Lung (tissue), 13 donors: ENCODE results near the gene ANK3. TPM values are rescaled to one million over a fixed set of nuclear protein-coding genes. Genes with fewer than 3 reads are reported as not detected.

Experiments used
- ATAC-seq: fragments of 200-7000 bp; cut with Tn5 transposase; one replicate; pipeline ENCODE4 v1.9.1; 2020; ENCODE audit warnings: moderate number of reproducible peaks; ENCODE audit not compliant: insufficient read depth, low FRiP score
- DNase-seq, 3 donors: peaks; one replicate each; pipeline ENCODE4 v3.0.0-alpha.2; 2013 to 2017
- H3K27ac ChIP-seq, 2 donors: one replicate each; pipeline ENCODE4 v1.5.1; 2013; ENCODE audit warnings: mild to moderate bottlenecking in 2 of 2, moderate library complexity in 2 of 2, control low read depth in 1 of 2, inconsistent platforms in 1 of 2, low read depth in 1 of 2, low read length in 1 of 2
- H3K27me3 ChIP-seq, 3 donors: one replicate each; pipeline ENCODE4 v1.5.1; 2013; ENCODE audit warnings: low read length in 2 of 3; ENCODE audit not compliant: control insufficient read depth in 3 of 3, insufficient read depth in 3 of 3
- H3K36me3 ChIP-seq, 4 donors: one replicate each; pipeline ENCODE4 v1.5.1; 2013; ENCODE audit warnings: low read length in 4 of 4, mild to moderate bottlenecking in 1 of 4, moderate library complexity in 1 of 4; ENCODE audit not compliant: control insufficient read depth in 4 of 4, insufficient read depth in 4 of 4
- H3K4me1 ChIP-seq, 5 donors: one replicate each; pipeline ENCODE4 v1.5.1; 2013; ENCODE audit warnings: low read length in 5 of 5, mild to moderate bottlenecking in 2 of 5, moderate library complexity in 1 of 5; ENCODE audit not compliant: control insufficient read depth in 5 of 5, insufficient read depth in 5 of 5
- H3K4me3 ChIP-seq: one replicate; pipeline ENCODE4 v1.5.1; 2013; ENCODE audit warnings: mild to moderate bottlenecking, control low read depth, moderate library complexity
- H3K9ac ChIP-seq, 2 donors: one replicate each; pipeline ENCODE4 v1.5.1; 2013; ENCODE audit warnings: low read length in 2 of 2, control low read depth in 1 of 2; ENCODE audit not compliant: insufficient read depth in 1 of 2
- H3K9me3 ChIP-seq, 4 donors: one replicate each; pipeline ENCODE4 v1.5.1; 2013; ENCODE audit warnings: low read length in 3 of 4, mild to moderate bottlenecking in 1 of 4, moderate library complexity in 1 of 4; ENCODE audit not compliant: control insufficient read depth in 4 of 4, insufficient read depth in 3 of 4
- CTCF ChIP-seq: IDR thresholded peaks from 2 replicates; pipeline ENCODE4 v1.5.1; 2012; ENCODE audit warnings: mild to moderate bottlenecking; ENCODE audit errors: control extremely low read depth, extremely low read depth
- polyA plus RNA-seq, 2 donors: library from polyadenylated mRNA; stranded (reverse); fragments of 200-250 nt; gene quantifications; one replicate each; pipeline ENCODE4 v1.2.1, GENCODE V29; 2013
- small RNA-seq: library from RNA; depleted of rRNA; stranded (forward); fragments of <200 nt; gene quantifications from one replicate; pipeline ENCODE3, GENCODE V24; 2014; ENCODE audit warnings: low replicate concordance
- total RNA-seq, 2 donors: library from RNA; depleted of rRNA in 1 of 2; stranded (reverse); fragments of >200 nt in 1 of 2; gene quantifications; one replicate each; pipeline ENCODE4 v1.2.1, GENCODE V29; 2014 to 2021
- donor health status: control.
- donor health status: control.
- donor health status: Bipolar disorder and iron deficiency.
- donor health status: healthy.
- donor health status: DM: yes; HTN: yes; CAD: no.

Gene ANK3
- total and polyA plus RNA-seq, 4 donors, result 10.4 to 96.0 (median 46.4) TPM

GRCh38 chr10:59977486-59977885 is 412.2 kb downstream of the ANK3 start:
- no peaks in the 10 kb centered on the region for H3K4me1 ChIP-seq
- H3K4me3 ChIP-seq, result no peak overlapping the region
- H3K36me3 ChIP-seq, result no peaks in the 10 kb centered on the region
- H3K27me3 ChIP-seq, result no peaks in the 10 kb centered on the region
- TF ChIP-seq CTCF, result no peak
- no peak overlapping the region for H3K27ac ChIP-seq
- ATAC-seq, result no peak
- H3K9ac ChIP-seq, result no peak overlapping the region
- no peak for DNase-seq
- peaks cover 0 to 7% (median 5%) of the 10 kb centered on the region in 4 donors for H3K9me3 ChIP-seq

GRCh38 chr10:59976909-59977308 is 412.8 kb downstream of the ANK3 start:
- Histone ChIP-seq H3K27me3 (no peaks in the 10 kb centered on the region), H3K4me3 (no peak overlapping the region), H3K4me1 (no peaks in the 10 kb centered on the region), H3K9ac (no peak overlapping the region), H3K27ac (no peak overlapping the region), H3K36me3 (no peaks in the 10 kb centered on the region), H3K9me3 (peaks cover 0 to 7% (median 5%) of the 10 kb centered on the region in 4 donors)
- DNase-seq (no peak), ATAC-seq (no peak)
- TF ChIP-seq CTCF, result no peak

Small RNAs within 50 kb of the gene (small RNA-seq; reads per million reads assigned to genes)
- not detected for gene RF00019
